Measurements from ENCODE around the gene ABCD2.

The ABCD2 gene

GRCh38 chr12:39503439-39503838, 116.2 kb downstream of the ABCD2 start:
- Histone ChIP-seq H3K4me2 (ENCODE audit: low read depth, low read length) (no peak overlapping the region), H3F3A (ENCODE audit: insufficient read depth, low read length) (no peaks in the 10 kb centered on the region), H3K36me3 (replicated peaks; ENCODE audit: insufficient read depth, low read length) (no peaks in the 10 kb centered on the region), H4K20me1 (ENCODE audit: insufficient read depth, low read length) (no peaks in the 10 kb centered on the region), H3K79me2 (ENCODE audit: low read length) (no peaks in the 10 kb centered on the region), H3K9ac (ENCODE audit: low read length) (no peak overlapping the region), H2AFZ (ENCODE audit: low read length) (no peak overlapping the region), H3K9me2 (replicated peaks; ENCODE audit: insufficient read depth, low read length) (no peaks in the 10 kb centered on the region; the same call in 1 of the 2 replicates), H3K27ac (ENCODE audit: low read length) (no peak overlapping the region), H3K4me3 (ENCODE audit: low read length) (no peak overlapping the region), H3K27me3 (replicated peaks; ENCODE audit: insufficient read depth, low read length) (no peaks in the 10 kb centered on the region), H3K4me1 (ENCODE audit: low read length) (no peaks in the 10 kb centered on the region), H3K9me3 (replicated peaks; ENCODE audit: insufficient read depth, low read length) (no peaks in the 10 kb centered on the region)
- DNase-seq = no peak
- TF ChIP-seq CTCF (IDR thresholded peaks at IDR 0.05; ENCODE audit: low read length) (no peak), EZH2 (optimal IDR thresholded peaks at IDR 0.05; ENCODE audit: low read depth, low read length) (no peak), EZH2phosphoT487 (IDR thresholded peaks at IDR 0.05; ENCODE audit: low read length) (no peak)

- no peaks in the 10 kb centered on the region for H3F3A ChIP-seq (ENCODE audit: insufficient read depth, low read length)
These were observed 116.9 kb downstream of the ABCD2 start for GRCh38 chr12:39502726-39503125.

More at GRCh38 chr12:39502726-39503125, 116.9 kb downstream of the ABCD2 start:
- no peaks in the 10 kb centered on the region for H3K36me3 ChIP-seq (replicated peaks; ENCODE audit: insufficient read depth, low read length)
- H3K4me1 ChIP-seq (ENCODE audit: low read length) = no peaks in the 10 kb centered on the region
- no peak for DNase-seq
- no peaks in the 10 kb centered on the region for H3K9me3 ChIP-seq (replicated peaks; ENCODE audit: insufficient read depth, low read length)
- no peaks in the 10 kb centered on the region for H3K27me3 ChIP-seq (replicated peaks; ENCODE audit: insufficient read depth, low read length)
- H3K9me2 ChIP-seq (replicated peaks; ENCODE audit: insufficient read depth, low read length) = no peaks in the 10 kb centered on the region; the same call in 1 of the 2 replicates
- H4K20me1 ChIP-seq (ENCODE audit: insufficient read depth, low read length) = no peaks in the 10 kb centered on the region
- TF ChIP-seq CTCF (IDR thresholded peaks at IDR 0.05; ENCODE audit: low read length) = no peak
- TF ChIP-seq EZH2 (optimal IDR thresholded peaks at IDR 0.05; ENCODE audit: low read depth, low read length) = no peak
- TF ChIP-seq EZH2phosphoT487 (IDR thresholded peaks at IDR 0.05; ENCODE audit: low read length) = no peak
- no peak overlapping the region for H3K4me2 ChIP-seq (ENCODE audit: low read depth, low read length)
- H3K9ac ChIP-seq (ENCODE audit: low read length) = no peak overlapping the region
- H3K79me2 ChIP-seq (ENCODE audit: low read length) = no peaks in the 10 kb centered on the region
- no peak overlapping the region for H3K27ac ChIP-seq (ENCODE audit: low read length)
- H2AFZ ChIP-seq (ENCODE audit: low read length) = no peak overlapping the region
- H3K4me3 ChIP-seq (ENCODE audit: low read length) = no peak overlapping the region
